Dedifferentiated amniotic fluid mesenchymal stem cell (primary cell): ENCODE results near the gene TNIK.

Experiments used
- DNase-seq: peaks from one replicate; pipeline ENCODE4 v3.0.0-alpha.2; 2016; ENCODE audit errors: extremely low spot score

Gene TNIK

GRCh38 chr3:171165983-171166382, 294.2 kb downstream of the TNIK start:
- no peak for DNase-seq

GRCh38 chr3:171165499-171165921, 294.7 kb downstream of the TNIK start:
- DNase-seq = no peak

GRCh38 chr3:171164067-171164465, 296.1 kb downstream of the TNIK start:
- DNase-seq = no peak

- DNase-seq = no peak
These were observed 296.8 kb downstream of the TNIK start for GRCh38 chr3:171163101-171164066.

- DNase-seq = no peak
These were observed 299.9 kb downstream of the TNIK start for GRCh38 chr3:171160325-171160724.

GRCh38 chr3:171159822-171160157, 300.4 kb downstream of the TNIK start:
- DNase-seq = no peak

GRCh38 chr3:171159024-171159821, 301.0 kb downstream of the TNIK start:
- DNase-seq = no peak

GRCh38 chr3:171157980-171158379, 302.2 kb downstream of the TNIK start:
- DNase-seq = no peak

GRCh38 chr3:171157286-171157685, 302.9 kb downstream of the TNIK start:
- no peak for DNase-seq

GRCh38 chr3:171156401-171157010, 303.7 kb downstream of the TNIK start:
- DNase-seq = no peak

GRCh38 chr3:171155122-171155700, 305.0 kb downstream of the TNIK start:
- no peak for DNase-seq

- no peak for DNase-seq
These were observed 309.3 kb downstream of the TNIK start for GRCh38 chr3:171150945-171151344.

- DNase-seq = no peak
These were observed 310.6 kb downstream of the TNIK start for GRCh38 chr3:171149526-171150116.

GRCh38 chr3:171145798-171146197, 314.4 kb downstream of the TNIK start:
- DNase-seq = no peak

- no peak for DNase-seq
These were observed 317.2 kb downstream of the TNIK start for GRCh38 chr3:171142985-171143384.

- DNase-seq = no peak
These were observed 320.0 kb downstream of the TNIK start for GRCh38 chr3:171140246-171140645.

GRCh38 chr3:171138027-171138426, 322.2 kb downstream of the TNIK start:
- DNase-seq = no peak

- DNase-seq = no peak
These were observed 324.7 kb downstream of the TNIK start for GRCh38 chr3:171135549-171135948.

- no peak for DNase-seq
These were observed 326.2 kb downstream of the TNIK start for GRCh38 chr3:171133796-171134569.

GRCh38 chr3:171133337-171133736, 326.9 kb downstream of the TNIK start:
- no peak for DNase-seq

- peak; percentile 40 for DNase-seq
These were observed 327.3 kb downstream of the TNIK start for GRCh38 chr3:171132873-171133272.
